Effector memory CD8-positive, alpha-beta T cell (primary cell): ENCODE data around the gene ZNF605.
A peak's percentile ranks its signal among the peaks of the same experiment; 100 is the strongest.
"Not testable (repeated sequence)": the region's sequence is repeated elsewhere in the genome, so short reads cannot be mapped to it uniquely, and the experiment has no call there.

Experiments
- ATAC-seq: fragments of 150-1000 bp; cut with Tn5 transposase; replicated peaks from 2 replicates; pipeline ENCODE4 v1.10.0; 2021; ENCODE audit warnings: mild to moderate bottlenecking, moderate library complexity
- DNase-seq, 3 experiments: peaks; one replicate each; pipeline ENCODE4 v3.0.0; 2021
- H3K27ac Mint-ChIP-seq, 2 donors: one replicate each; pipeline ENCODE4 v1.8.0; 2022; ENCODE audit warnings: mild to moderate bottlenecking in 2 of 2, mixed read lengths in 2 of 2, moderate library complexity in 2 of 2
- H3K27me3 Mint-ChIP-seq, 2 donors: one replicate each; pipeline ENCODE4 v1.8.0; 2022; ENCODE audit warnings: mixed read lengths in 2 of 2
- H3K36me3 Mint-ChIP-seq: one replicate; pipeline ENCODE4 v1.8.0; 2022; ENCODE audit warnings: mild to moderate bottlenecking, moderate library complexity, mixed read lengths; ENCODE audit not compliant: insufficient read depth
- H3K4me1 Mint-ChIP-seq, 2 donors: one replicate each; pipeline ENCODE4 v1.8.0; 2022; ENCODE audit warnings: low read depth in 2 of 2, mixed read lengths in 2 of 2
- H3K4me3 Mint-ChIP-seq, 2 donors: one replicate each; pipeline ENCODE4 v1.8.0; 2022; ENCODE audit warnings: mild to moderate bottlenecking in 2 of 2, mixed read lengths in 2 of 2, moderate library complexity in 2 of 2
- H3K9me3 Mint-ChIP-seq, 2 donors: one replicate each; pipeline ENCODE4 v1.8.0; 2022; ENCODE audit warnings: mixed read lengths in 2 of 2
- total RNA-seq, 9 experiments: gene quantifications; one replicate each; lab custom pipeline; 2026; lab: John Stamatoyannopoulos, UW

Gene ZNF605
- 11.6 to 38.1 (median 16.1) reads per million in 9 experiments for total RNA-seq

DNA sequence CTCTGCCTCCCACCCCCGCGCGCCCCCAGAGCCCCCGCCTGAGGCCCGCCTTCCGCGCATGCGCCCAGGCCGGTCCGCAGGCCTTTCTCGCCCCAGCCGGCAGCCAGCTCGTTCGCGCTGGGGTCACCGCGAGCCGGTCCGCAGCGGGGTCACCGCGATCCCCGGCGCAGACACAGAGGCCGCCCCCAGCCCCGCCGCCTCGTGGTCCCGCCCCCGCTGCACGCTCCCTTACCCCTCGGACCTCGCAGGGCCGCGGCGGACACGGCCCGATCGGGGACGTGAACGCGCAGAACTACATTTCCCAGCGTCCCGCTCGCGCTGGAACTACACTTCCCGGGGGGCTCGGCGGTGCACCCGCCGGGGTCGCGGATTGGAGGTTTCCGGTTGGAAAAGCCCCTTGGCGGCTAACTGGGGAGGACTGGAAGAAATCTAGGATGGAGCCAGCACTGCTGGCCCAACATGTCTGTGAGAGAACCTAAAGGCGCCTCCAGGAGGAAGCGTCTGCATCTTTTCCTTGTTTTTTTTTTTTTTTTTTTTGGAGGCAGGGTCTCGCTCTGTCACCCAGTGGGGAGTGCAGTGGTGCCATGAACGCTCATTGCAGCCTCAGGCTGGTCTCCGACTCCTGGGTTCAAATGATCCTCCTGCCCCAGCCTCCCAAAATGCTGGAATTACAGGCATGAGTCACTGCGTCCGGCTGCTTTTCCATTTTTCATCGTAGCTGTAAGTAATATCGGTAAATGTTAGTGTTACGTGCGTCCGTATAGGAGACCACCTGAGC lies at the start of gene ZNF605:
Gene ZNF605 (minus strand): TSS at position 296 of the 778 bp plus-strand sequence. CDS start 10,671 bp downstream, outside the sequence.
- peaks cover 0 to 1% of the 10 kb centered on the region in 2 donors for H3K9me3 Mint-ChIP-seq
- peak; percentile 81 to 84 (median 84) for DNase-seq
- H3K36me3 Mint-ChIP-seq: peaks cover 11% of the 10 kb centered on the region
- peaks cover 20 to 27% of the 10 kb centered on the region in 2 donors for H3K4me1 Mint-ChIP-seq
- peak within 1 kb of the TSS; percentile 96 for H3K27ac Mint-ChIP-seq
- no peaks in the 10 kb centered on the region for H3K27me3 Mint-ChIP-seq
- peak; percentile 95 for ATAC-seq
- peak within 1 kb of the TSS; percentile 91 to 95 for H3K4me3 Mint-ChIP-seq

DNA sequence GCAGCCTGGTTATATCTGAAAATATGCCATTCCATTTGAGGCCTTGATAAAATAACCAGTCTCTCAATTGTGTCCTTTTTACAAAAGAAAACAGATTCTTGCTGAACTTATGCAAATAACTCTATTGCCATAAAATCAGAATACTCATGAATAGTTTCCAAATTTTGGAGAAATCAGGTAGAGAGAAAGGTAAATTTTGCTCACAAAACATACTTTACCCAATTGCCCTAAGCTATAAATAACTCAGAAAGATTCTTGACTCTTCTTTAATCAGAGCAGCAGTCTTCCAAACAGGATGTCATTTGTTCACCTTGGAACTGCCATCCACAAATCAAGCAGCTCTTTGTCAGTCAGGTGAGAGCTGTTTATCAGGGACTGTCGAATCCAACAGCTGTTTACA lies 42.6 kb upstream of the ZNF605 start:
- no peak overlapping the region for H3K27ac Mint-ChIP-seq
- no peak overlapping the region for H3K4me3 Mint-ChIP-seq
- DNase-seq: no peak
- H3K36me3 Mint-ChIP-seq: peaks cover 19% of the 10 kb centered on the region
- H3K27me3 Mint-ChIP-seq: no peaks in the 10 kb centered on the region
- peaks cover 13 to 29% of the 10 kb centered on the region in 2 donors for H3K9me3 Mint-ChIP-seq
- peaks cover 9 to 27% of the 10 kb centered on the region in 2 donors for H3K4me1 Mint-ChIP-seq
- ATAC-seq: no peak

DNA sequence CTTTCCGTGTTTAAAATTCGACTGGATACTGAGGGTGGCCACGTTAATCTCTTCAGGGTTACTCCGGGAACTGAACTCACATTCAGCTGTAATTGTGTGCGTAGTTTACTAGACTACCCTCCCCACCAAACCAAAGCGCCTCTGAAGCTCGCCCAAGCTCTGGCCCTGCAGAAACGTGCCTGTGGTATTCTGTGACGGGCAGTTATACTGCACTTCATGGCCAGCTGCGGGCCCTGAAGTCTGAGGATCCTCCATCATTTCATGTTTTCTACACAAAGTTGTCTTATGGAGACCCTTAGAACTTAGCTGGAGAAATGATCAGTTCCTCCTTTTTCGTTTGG lies 30.7 kb upstream of the ZNF605 start:
- H3K9me3 Mint-ChIP-seq: peaks cover 0 to 11% of the 10 kb centered on the region in 2 donors
- ATAC-seq: no peak

DNA sequence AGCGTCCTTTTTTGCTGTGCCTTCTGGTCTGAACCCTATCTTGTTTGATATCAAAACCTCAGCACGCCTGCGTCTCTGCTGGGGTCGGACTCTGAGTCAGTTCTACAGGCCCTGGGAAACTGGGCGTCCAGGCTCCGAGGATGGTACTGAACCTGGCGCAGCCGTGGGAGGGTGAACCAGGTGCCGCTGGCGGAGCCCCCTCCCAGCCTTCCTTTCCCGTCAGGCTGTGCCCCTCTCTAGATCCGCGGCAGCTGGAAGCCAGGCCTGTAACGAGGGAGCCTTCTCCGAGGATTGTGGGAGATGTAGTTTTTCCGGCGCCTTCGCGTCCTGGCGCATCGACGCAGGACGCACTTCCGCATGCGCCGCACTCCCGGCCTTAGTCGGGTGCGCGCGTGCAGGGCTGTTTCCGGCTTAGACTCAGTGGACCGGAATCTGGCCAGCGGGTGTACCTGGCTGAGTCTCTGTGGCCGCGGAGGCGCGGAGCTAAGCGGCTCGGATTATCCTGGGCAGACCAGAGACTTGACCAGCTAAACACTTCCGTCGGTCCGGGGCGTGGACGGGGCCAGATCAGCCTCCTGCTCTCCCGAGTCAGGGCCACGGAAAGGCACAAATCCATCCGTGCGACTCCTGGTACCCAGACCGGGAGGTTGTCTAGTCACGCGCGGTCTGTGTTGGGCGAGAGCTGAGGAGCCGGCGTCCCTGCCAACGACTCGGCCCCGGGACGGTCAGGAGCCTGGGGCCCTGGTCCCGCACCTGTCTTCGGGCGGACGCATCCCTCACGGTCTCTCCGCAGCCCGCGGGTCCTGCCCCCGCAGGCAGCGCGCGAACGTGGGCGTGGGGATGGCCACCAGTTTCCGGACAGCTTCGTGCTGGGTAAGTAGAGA lies 30.1 kb upstream of the ZNF605 start, which contains the start of gene ZNF26:
Gene ZNF26 (plus strand): TSS at position 367 of the 884 bp plus-strand sequence. CDS start 474 bp downstream, at position 841.
- peaks cover 0 to 9% of the 10 kb centered on the region in 2 donors for H3K27me3 Mint-ChIP-seq
- peaks cover 25% of the 10 kb centered on the region for H3K36me3 Mint-ChIP-seq
- peaks cover 25 to 35% of the 10 kb centered on the region in 2 donors for H3K4me1 Mint-ChIP-seq
- DNase-seq (peak; percentile 79 to 80 (median 80)), ATAC-seq (peak; percentile 97)
- H3K9me3 Mint-ChIP-seq: peaks cover 0 to 11% of the 10 kb centered on the region in 2 donors
- H3K27ac Mint-ChIP-seq: peak within 1 kb of the TSS; percentile 95 to 97
- H3K4me3 Mint-ChIP-seq: peak within 1 kb of the TSS; percentile 92 to 94

More for the DNA sequence above, 30.7 kb upstream of the ZNF605 start:
- H3K36me3 Mint-ChIP-seq: peaks cover 25% of the 10 kb centered on the region
- H3K4me1 Mint-ChIP-seq: peaks cover 25 to 35% of the 10 kb centered on the region in 2 donors
- H3K27ac Mint-ChIP-seq: peak overlapping the region; percentile 95 to 97
- peak overlapping the region; percentile 92 to 94 for H3K4me3 Mint-ChIP-seq
- peaks cover 0 to 9% of the 10 kb centered on the region in 2 donors for H3K27me3 Mint-ChIP-seq
- DNase-seq: no peak

DNA sequence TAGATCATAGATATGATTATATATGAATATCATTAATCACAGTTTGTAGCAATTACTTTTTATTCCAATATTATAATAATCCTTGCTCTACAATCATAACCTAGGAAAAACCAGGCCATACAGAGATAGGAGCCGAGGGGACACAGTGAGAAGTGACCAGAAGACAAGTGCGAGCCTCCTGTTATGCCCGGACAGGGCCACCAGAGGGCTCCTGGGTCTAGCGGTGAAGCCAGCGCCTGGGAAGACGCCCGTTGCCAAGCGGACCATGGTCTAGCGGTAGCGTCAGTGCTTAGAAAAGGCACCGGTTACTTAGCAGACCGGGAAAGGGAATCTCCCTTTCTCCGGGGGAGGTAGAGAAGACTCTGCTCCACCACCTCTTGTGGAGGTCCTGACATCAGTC lies 20.8 kb upstream of the ZNF605 start:
- H3K36me3 Mint-ChIP-seq, ATAC-seq, H3K4me3 Mint-ChIP-seq, DNase-seq, H3K27ac Mint-ChIP-seq, H3K4me1 Mint-ChIP-seq, H3K9me3 Mint-ChIP-seq: not testable (repeated sequence)
- peaks cover 25 to 50% of the 10 kb centered on the region in 2 donors for H3K27me3 Mint-ChIP-seq

DNA sequence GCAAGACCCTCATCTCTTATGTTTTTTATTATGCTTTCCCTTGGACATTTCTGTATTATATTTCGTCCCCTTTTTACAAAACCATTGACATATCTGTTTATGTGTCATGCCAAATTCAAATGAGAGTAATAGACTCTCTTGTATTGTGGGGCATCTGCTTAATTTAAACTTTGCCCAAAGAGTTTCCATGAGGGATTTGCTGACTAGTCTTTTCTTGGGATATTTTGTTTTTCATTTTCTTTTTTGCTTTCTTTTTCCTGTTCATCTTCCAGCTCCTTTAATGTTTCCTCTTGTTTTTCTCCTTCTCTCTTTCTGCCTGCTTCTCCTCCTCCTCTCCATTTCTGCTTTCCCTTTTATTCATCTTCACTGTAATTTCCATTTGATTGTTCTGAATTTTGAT lies 16.3 kb upstream of the ZNF605 start:
- no peak for DNase-seq
- H3K4me3 Mint-ChIP-seq: no peak overlapping the region
- peaks cover 0 to 5% of the 10 kb centered on the region in 2 donors for H3K9me3 Mint-ChIP-seq

DNA sequence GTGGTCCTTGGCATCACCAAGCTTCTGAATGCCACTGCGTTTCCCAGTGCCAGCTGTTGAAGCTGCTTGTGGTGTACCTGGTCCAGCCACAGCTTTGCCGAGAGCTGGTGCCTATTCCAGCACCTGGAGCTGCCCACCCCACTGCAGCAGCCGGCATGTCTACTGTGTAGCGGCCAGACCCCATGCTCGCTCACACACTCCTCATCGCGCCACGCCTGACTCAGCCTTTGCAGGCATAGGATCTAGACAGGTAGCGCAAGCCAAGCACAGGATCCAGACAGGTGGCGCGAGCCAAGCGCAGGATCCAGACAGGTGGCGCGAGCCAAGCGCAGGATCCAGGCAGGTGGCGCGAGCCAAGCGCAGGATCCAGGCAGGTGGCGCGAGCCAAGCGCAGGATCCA lies 11.6 kb upstream of the ZNF605 start:
- Mint-ChIP-seq H3K4me3 (no peak overlapping the region), H3K27ac (no peak overlapping the region), H3K4me1 (peaks cover 0 to 2% of the 10 kb centered on the region in 2 donors), H3K9me3 (peaks cover 4 to 7% of the 10 kb centered on the region in 2 donors), H3K36me3 (peaks cover 9% of the 10 kb centered on the region), H3K27me3 (peaks cover 0 to 5% of the 10 kb centered on the region in 2 donors)
- no peak for ATAC-seq
- DNase-seq: no peak

More for the DNA sequence above, 16.3 kb upstream of the ZNF605 start:
- no peak for ATAC-seq
- Mint-ChIP-seq H3K4me1 (no peaks in the 10 kb centered on the region), H3K27ac (no peak overlapping the region), H3K36me3 (no peaks in the 10 kb centered on the region), H3K27me3 (peaks cover 15 to 33% of the 10 kb centered on the region in 2 donors)

DNA sequence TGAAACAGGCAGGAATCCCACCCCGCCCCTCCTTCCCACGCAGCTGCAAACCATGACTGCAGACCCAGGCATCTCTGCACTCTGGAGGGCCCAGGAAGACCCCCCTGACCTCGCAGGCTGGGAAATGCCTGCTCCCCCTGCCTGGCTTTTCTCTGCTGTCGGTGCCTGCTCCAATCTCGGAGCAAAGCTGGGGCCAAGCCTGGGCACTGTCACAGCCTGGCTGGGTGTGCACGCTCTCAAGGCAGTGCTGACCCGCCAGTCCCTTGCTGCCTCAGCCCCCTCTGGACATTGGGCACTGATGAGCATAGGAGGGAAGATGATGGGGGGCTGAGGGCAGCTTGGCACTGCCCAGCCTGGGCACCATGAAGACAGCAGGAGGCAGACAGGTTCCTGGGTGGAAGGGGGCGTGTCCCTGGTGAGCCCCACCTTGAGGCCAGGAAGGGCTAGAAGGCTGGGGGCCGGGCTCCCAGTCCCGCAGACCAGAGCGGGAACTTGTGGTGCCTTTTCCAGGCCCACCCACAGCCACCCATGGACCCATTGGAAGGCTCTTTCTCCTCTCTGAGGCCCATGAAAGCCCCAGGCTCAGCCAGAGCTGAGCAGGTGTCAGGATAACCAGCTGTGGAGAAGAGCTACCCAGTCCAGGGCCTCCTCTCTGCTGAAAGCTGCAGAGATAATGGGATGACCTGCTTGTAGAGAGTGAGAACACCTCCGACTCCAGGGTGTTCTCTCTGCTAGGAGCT lies 10.7 kb upstream of the ZNF605 start:
- H3K4me1 Mint-ChIP-seq: peaks cover 0 to 2% of the 10 kb centered on the region in 2 donors
- peaks cover 12% of the 10 kb centered on the region for H3K36me3 Mint-ChIP-seq
- no peak overlapping the region for H3K4me3 Mint-ChIP-seq
- no peak overlapping the region for H3K27ac Mint-ChIP-seq
- no peaks in the 10 kb centered on the region for H3K27me3 Mint-ChIP-seq
- DNase-seq (no peak), ATAC-seq (no peak)
- peaks cover 4 to 7% of the 10 kb centered on the region in 2 donors for H3K9me3 Mint-ChIP-seq

DNA sequence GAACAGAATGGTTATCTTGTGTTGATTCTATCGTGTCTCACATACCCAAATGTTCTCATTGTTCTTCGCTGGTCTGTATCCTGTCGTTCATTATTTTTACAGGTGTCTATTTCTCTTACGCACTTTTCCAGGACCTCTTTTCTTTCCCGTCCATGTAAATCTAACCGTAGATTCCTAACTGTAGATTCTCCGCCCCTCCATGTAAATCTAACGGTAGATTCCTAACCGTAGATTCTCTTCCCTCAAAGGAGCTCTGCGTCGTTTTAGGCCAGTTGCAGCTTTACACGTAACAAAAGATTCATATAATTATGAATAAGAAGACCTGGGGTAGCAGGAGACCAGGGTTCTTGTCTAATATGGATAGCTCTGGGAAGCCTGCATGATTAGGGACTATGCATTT lies 9.7 kb upstream of the ZNF605 start:
- H3K27ac Mint-ChIP-seq: no peak overlapping the region
- no peak for ATAC-seq
- peaks cover 12% of the 10 kb centered on the region for H3K36me3 Mint-ChIP-seq
- peaks cover 0 to 2% of the 10 kb centered on the region in 2 donors for H3K4me1 Mint-ChIP-seq
- no peak for DNase-seq
- no peak overlapping the region for H3K4me3 Mint-ChIP-seq
- no peaks in the 10 kb centered on the region for H3K27me3 Mint-ChIP-seq
- H3K9me3 Mint-ChIP-seq: peaks cover 4 to 7% of the 10 kb centered on the region in 2 donors

DNA sequence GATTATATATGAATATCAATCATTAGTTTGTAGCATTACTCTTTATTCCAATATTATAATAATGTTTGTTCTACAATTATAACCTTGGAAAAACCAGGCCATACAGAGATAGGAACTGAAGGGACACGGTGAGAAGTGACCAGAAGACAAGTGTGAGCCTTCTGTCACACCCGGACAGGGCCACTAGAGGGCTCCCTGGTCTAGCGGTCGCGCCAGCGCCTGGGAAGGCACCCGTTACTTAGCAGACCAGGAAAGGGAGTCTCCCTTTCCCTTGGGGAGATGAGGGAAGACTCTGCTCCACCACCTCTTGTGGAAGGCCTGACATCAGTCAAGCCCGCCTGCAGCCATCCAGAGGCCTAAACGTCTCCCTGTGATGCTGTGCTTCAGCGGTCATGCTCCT lies 7.8 kb upstream of the ZNF605 start:
- H3K9me3 Mint-ChIP-seq: not testable (repeated sequence)

DNA sequence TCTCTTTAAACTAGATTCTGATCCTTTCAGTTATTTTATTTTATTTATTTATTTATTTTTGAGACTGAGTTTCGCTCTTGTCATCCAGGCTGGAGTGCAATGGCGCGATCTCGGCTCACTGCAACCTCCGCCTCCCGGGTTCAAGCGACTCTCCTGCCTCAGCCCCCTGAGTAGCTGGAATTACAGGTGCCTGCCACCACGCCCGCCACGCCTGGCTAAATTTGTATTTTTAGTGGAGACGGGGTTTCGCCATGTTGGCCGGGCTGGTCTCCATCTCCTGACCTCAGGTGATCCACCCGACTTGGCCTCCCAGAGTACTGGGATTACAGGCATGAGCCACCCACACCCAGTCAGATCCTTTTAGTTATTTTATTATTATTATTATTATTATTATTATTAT lies 5.7 kb upstream of the ZNF605 start:
- not testable (repeated sequence) for H3K27me3 Mint-ChIP-seq, H3K4me3 Mint-ChIP-seq, H3K27ac Mint-ChIP-seq, ATAC-seq, H3K4me1 Mint-ChIP-seq, H3K9me3 Mint-ChIP-seq, DNase-seq
- peaks cover 12% of the 10 kb centered on the region for H3K36me3 Mint-ChIP-seq

More for the DNA sequence above, 7.8 kb upstream of the ZNF605 start:
- ATAC-seq, H3K4me1 Mint-ChIP-seq, H3K27me3 Mint-ChIP-seq, H3K4me3 Mint-ChIP-seq, DNase-seq, H3K27ac Mint-ChIP-seq: not testable (repeated sequence)
- H3K36me3 Mint-ChIP-seq: peaks cover 12% of the 10 kb centered on the region

DNA sequence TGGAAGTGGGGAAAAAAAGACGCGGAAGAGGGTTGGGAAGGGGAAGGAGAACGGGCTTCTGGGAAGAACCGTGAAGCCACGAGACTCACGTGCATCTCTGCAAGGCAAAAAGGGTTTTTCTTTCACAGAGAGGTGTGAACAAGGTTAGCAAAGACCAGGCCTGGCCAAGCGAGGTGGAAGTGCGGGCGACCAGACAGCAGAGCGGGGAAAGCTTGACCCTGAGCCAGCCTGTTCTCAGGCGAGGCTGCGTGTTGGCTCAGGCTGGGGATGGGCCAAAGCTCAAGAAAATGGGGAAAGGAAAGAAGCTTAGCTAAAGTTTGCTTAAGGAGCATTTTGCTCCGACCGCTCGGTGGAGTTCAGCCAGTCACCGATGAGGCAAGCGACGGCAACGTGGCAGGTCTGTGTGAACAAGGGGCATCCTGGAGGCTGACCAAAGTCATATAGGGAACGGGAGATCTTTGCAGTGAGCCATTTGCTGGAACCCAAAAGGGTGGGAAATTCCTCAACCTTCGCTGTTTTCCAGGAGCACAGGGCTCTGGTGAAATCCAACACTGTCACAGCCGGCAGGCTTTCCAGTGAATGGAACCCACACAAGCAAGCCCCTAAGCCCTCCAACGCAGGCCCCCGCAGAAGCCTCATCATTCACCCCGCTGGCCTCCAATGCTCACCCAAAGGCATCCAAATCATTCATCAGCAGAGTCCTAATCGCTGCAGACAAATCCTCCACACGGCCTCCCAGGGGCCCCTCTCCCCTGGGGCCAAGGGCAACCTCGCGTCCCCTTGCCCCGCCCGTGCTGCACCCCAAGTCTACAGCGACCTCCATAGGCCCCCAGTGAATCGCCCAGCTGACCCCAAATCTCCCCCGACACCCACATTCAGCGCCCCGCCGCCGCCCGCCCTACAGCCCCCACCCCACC lies 754 bp downstream of the ZNF605 start:
- peaks cover 11% of the 10 kb centered on the region for H3K36me3 Mint-ChIP-seq
- peaks cover 20 to 27% of the 10 kb centered on the region in 2 donors for H3K4me1 Mint-ChIP-seq
- peak overlapping the region; percentile 91 to 95 for H3K4me3 Mint-ChIP-seq
- ATAC-seq: peak; percentile 50
- no peaks in the 10 kb centered on the region for H3K27me3 Mint-ChIP-seq
- peak overlapping the region; percentile 96 for H3K27ac Mint-ChIP-seq
- DNase-seq: no peak
- H3K9me3 Mint-ChIP-seq: peaks cover 0 to 1% of the 10 kb centered on the region in 2 donors
